GM10847 (cell line): ENCODE measurements around the gene CLDN8.

Experiments
- POLR2A ChIP-seq: IDR thresholded peaks from 2 replicates; pipeline ENCODE4 v1.6.1; 2011; ENCODE audit not compliant: insufficient read length; ENCODE audit errors: extremely low read depth

The CLDN8 gene

GRCh38 chr21:30227128-30227527 lies 11.2 kb upstream of the CLDN8 start:
- TF ChIP-seq POLR2A: no peak

- no peak for TF ChIP-seq POLR2A
Measured at GRCh38 chr21:30223596-30223995, 7.7 kb upstream of the CLDN8 start.

DNA sequence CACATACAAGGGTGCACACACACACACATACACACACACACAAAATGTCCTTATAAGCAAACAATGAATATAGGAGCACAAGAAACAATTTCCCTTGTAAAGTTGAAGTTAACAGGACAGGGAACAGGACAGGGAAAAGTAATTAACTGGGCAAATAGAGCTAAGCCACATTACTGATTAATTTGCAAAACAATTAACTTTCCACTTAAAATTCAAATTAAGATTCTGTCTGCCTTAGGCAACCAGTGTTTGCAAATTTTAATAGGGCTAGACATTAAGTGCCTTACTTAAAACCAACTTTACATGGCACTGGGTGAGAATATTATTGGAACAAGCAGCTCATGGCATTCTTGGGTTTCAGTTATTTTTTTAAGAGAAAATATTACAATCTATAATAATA lies 6.8 kb upstream of the CLDN8 start:
- no peak for TF ChIP-seq POLR2A

DNA sequence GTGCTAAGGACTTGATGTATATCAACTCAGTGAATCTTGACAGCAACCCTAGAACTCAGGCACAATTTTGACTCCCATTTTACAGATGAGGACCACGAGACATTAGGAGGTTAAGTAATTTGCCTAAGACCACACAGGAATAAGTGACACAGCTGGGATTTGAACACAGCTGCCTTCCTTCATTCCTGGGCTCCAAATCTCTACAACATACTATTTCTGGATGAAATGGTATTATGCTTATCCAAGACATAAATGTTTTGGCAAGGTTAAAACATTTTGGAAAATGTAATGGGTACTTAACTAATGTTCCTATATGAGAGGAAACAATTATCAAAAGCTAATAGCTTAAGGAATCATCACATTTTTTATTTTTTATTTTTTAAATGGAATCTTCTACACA lies 4.8 kb downstream of the CLDN8 start:
- TF ChIP-seq POLR2A: no peak

- TF ChIP-seq POLR2A: no peak
Measured at GRCh38 chr21:30209601-30210000, 6.3 kb downstream of the CLDN8 start.

- TF ChIP-seq POLR2A: no peak
Measured at GRCh38 chr21:30207252-30207579, 8.7 kb downstream of the CLDN8 start.

DNA sequence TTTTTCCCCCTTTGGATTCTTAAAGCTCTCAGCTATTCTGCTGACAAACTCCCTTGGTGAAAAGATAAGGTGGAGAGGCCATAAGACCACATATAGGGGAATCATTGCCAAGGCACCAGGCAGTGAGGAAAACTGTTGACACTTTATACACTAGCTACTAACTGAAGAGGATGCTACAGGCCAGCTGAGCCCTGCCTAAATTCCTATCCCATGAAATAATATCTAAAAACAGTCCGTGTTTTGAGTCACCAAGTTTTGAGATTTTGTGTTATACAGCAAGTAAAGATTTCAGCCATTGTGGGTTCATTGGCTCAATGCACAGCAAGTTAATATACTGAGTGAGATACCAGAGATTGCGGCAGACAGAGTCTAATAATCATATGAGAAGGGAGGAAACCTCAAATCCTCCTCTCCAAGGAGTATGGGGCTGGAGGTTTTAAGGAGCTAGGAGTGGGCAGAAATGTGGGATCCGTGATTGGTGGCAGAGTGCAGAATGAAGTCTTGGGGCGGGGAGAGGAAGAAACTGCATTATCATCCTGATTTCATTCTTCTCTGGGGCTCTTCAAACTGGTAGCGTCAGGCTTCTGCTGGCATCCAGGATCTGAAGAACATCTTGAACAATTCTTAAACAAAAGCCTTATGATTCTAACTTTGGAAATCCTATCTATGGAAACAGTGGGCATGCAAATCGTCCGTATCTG lies 9.2 kb downstream of the CLDN8 start:
- no peak for TF ChIP-seq POLR2A

GRCh38 chr21:30200000-30200399 lies 15.9 kb downstream of the CLDN8 start:
- TF ChIP-seq POLR2A: no peak

DNA sequence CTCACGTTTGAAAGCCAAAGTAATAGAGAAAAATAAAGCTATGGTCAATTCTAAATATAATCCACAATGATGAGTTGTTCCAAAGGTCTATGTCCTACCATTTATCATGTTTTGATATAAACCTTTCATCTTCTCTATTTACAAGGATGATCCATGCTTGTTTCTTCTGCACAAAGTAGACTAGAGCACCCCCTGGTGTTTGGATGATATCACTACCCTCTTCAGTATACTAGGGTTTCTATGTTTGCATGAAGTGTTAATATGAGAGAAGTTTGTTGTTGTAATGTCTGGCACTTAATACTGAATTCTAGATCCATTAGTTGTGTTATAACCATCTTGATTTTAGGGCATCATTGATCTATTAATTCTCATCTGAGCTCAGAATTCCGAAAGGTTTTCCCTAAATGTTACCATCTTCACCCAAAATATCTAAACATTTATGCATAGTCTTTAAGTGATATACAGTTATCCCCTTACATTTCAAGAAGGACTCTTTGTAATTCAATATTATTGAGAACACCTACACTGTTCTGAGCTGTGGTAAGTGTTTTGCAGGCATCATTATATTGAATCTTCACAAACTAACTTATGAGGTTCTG lies 21.1 kb downstream of the CLDN8 start:
- TF ChIP-seq POLR2A: no peak

DNA sequence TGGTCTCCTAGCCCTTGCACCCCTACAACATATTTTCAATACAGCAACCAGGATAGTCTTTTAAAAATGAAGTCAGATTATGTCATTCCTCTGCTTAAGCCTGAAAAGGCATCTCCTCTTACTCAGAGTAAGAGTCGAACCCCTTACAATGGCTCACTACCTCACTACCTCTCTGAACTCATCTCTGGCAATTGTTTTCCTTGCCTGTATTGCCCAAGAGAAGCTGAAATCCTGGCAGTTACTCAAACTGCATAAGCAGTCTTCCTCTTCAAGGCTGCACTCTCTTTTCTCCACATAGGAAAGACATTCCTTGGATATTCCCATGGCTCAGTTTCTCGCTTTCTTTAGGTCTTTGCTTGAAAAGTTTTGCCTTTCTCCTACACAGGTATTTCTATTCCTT lies 22.7 kb downstream of the CLDN8 start:
- TF ChIP-seq POLR2A: no peak

GRCh38 chr21:30190554-30190953 lies 25.3 kb downstream of the CLDN8 start:
- no peak for TF ChIP-seq POLR2A

- TF ChIP-seq POLR2A: no peak
Measured at GRCh38 chr21:30189773-30190172, 26.1 kb downstream of the CLDN8 start.

DNA sequence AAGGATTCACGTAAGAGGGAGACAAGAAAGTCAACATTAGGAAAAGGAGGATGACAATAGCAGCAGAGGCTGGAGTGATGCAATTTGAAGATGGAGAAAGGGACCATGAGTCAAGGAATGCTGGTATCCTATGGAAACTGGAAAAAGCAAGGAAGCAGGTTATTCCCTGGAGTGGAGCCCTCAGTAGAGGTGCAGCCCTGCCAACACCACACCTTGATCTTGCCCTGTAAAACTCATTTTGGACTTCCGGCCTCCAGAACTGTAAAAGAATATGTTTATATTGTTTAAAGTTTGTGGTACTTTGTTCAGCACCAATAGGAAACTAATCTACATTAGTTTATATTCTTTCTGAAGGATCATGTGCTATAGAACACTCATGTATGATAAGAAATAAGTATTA lies 29.7 kb downstream of the CLDN8 start:
- TF ChIP-seq POLR2A: no peak

- TF ChIP-seq POLR2A: no peak
Measured at GRCh38 chr21:30168086-30168485, 47.8 kb downstream of the CLDN8 start.

GRCh38 chr21:30166705-30167104 lies 49.2 kb downstream of the CLDN8 start, which contains the start of gene CLDN17:
Gene CLDN17 (minus strand): TSS chr21:30166805. CDS start chr21:30166617, 188 bp downstream.
- TF ChIP-seq POLR2A: no peak

DNA sequence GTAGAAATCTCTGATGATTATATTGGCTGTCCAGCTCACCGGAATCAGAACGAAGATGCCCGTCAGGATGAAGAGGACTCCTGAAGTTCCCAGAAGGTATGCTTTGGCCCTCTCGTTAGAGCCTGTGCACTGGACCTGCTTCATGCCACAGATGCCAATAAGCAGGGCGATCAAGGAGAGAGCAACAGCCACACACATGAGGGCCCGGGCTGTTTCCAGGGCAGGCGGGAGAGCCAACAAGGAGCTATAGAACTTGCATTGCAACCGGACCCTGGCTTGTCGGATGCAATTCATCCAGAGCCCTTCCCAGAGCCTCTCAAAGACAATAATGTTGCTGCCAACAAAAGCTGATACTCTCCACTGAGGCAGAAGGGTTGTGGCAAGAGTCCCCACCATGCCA lies 49.7 kb downstream of the CLDN8 start:
- no peak for TF ChIP-seq POLR2A

- no peak for TF ChIP-seq POLR2A
Measured at GRCh38 chr21:30164796-30165195, 51.1 kb downstream of the CLDN8 start.
